GM12878 (cell line): Measurements from ENCODE around the gene MCC.

Experiments
- CREB1 ChIP-seq: IDR thresholded peaks from 2 replicates; pipeline ENCODE4 v1.6.1; 2012; ENCODE audit warnings: low read depth, mild to moderate bottlenecking, inconsistent platforms
- CTCF ChIP-seq, 3 experiments: IDR thresholded peaks in 2 of 3; conservative IDR thresholded peaks in 1 of 3; 2 replicates each; pipeline ENCODE4 v1.5.1; 2011; ENCODE audit warnings: low read depth in 3 of 3, low read length in 3 of 3, mild to moderate bottlenecking in 3 of 3, control low read depth in 2 of 3, moderate library complexity in 2 of 3, inconsistent platforms in 1 of 3, mixed read lengths in 1 of 3; ENCODE audit not compliant: control insufficient read depth in 2 of 3, insufficient read depth in 1 of 3; ENCODE audit errors: extremely low read depth in 1 of 3
- KDM1A ChIP-seq: fragments of 200-600 bp; sonication (generic); IDR thresholded peaks from 2 replicates; pipeline ENCODE4 v1.6.1; 2016; ENCODE audit warnings: borderline replicate concordance
- MEF2A ChIP-seq: IDR thresholded peaks from 2 replicates; pipeline ENCODE4 v1.6.1; 2011; ENCODE audit warnings: low read depth, mild to moderate bottlenecking, low read length, moderate library complexity; ENCODE audit not compliant: insufficient read depth
- NBN ChIP-seq: fragments of 450-650 bp; IDR thresholded peaks from 2 replicates; pipeline ENCODE4 v1.6.1; 2016
- POLR2A ChIP-seq: IDR thresholded peaks from 2 replicates; pipeline ENCODE4 v1.6.1; 2011; ENCODE audit warnings: low read depth, mild to moderate bottlenecking, low read length
- POLR2AphosphoS5 ChIP-seq: IDR thresholded peaks from 2 replicates; pipeline ENCODE4 v1.6.1; 2011; ENCODE audit warnings: mild to moderate bottlenecking, low read length, inconsistent platforms
- SREBF2 ChIP-seq: IDR thresholded peaks from 2 replicates; pipeline ENCODE4 v1.6.1; 2012; ENCODE audit warnings: mild to moderate bottlenecking, low read length
- TF ChIP-seq, protein P1 (sequence below): IDR thresholded peaks from 2 replicates; pipeline ENCODE4 v1.6.1; 2012; ENCODE audit warnings: improper control_type of control experiment, low read depth, low read length; ENCODE audit not compliant: insufficient replicate concordance
- TF ChIP-seq, protein P2 (sequence below): IDR thresholded peaks from 2 replicates; pipeline ENCODE4 v1.6.1; 2012; ENCODE audit warnings: low read length, inconsistent platforms

DNA sequence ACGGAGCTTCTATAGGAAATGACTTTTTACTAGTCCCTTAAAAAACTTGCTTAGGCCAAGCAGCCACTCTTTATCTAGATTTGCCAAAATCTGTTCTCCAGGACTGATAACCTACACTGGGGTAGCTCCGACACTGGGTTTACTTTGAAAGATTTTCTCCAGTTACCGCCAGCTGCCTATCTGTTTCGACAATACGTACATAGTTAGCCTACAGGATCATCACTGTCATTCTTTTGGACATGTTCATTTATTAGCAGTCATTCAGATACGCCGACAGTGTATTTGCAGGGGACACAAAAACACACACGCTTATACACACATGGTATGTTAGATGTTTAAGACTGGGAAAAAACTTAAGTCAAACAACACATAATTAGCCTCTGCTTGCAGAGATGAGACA is 286.0 kb downstream of the MCC start:
- TF ChIP-seq CREB1 (no peak), CTCF (IDR thresholded peaks at IDR 0.05 in 2 of 3, conservative IDR thresholded peaks at IDR 0.05 in 1 of 3; ENCODE audit: control insufficient read depth in 2 of 3, extremely low read depth in 1 of 3, insufficient read depth in 1 of 3, low read depth in 3 of 3, low read length in 3 of 3) (no peak), POLR2A (no peak), NBN (no peak), MEF2A (no peak), POLR2AphosphoS5 (no peak), KDM1A (no peak), SREBF2 (no peak)
- TF ChIP-seq, protein P1, sequence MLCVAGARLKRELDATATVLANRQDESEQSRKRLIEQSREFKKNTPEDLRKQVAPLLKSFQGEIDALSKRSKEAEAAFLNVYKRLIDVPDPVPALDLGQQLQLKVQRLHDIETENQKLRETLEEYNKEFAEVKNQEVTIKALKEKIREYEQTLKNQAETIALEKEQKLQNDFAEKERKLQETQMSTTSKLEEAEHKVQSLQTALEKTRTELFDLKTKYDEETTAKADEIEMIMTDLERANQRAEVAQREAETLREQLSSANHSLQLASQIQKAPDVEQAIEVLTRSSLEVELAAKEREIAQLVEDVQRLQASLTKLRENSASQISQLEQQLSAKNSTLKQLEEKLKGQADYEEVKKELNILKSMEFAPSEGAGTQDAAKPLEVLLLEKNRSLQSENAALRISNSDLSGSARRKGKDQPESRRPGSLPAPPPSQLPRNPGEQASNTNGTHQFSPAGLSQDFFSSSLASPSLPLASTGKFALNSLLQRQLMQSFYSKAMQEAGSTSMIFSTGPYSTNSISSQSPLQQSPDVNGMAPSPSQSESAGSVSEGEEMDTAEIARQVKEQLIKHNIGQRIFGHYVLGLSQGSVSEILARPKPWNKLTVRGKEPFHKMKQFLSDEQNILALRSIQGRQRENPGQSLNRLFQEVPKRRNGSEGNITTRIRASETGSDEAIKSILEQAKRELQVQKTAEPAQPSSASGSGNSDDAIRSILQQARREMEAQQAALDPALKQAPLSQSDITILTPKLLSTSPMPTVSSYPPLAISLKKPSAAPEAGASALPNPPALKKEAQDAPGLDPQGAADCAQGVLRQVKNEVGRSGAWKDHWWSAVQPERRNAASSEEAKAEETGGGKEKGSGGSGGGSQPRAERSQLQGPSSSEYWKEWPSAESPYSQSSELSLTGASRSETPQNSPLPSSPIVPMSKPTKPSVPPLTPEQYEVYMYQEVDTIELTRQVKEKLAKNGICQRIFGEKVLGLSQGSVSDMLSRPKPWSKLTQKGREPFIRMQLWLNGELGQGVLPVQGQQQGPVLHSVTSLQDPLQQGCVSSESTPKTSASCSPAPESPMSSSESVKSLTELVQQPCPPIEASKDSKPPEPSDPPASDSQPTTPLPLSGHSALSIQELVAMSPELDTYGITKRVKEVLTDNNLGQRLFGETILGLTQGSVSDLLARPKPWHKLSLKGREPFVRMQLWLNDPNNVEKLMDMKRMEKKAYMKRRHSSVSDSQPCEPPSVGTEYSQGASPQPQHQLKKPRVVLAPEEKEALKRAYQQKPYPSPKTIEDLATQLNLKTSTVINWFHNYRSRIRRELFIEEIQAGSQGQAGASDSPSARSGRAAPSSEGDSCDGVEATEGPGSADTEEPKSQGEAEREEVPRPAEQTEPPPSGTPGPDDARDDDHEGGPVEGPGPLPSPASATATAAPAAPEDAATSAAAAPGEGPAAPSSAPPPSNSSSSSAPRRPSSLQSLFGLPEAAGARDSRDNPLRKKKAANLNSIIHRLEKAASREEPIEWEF, result no peak
- TF ChIP-seq, protein P2, sequence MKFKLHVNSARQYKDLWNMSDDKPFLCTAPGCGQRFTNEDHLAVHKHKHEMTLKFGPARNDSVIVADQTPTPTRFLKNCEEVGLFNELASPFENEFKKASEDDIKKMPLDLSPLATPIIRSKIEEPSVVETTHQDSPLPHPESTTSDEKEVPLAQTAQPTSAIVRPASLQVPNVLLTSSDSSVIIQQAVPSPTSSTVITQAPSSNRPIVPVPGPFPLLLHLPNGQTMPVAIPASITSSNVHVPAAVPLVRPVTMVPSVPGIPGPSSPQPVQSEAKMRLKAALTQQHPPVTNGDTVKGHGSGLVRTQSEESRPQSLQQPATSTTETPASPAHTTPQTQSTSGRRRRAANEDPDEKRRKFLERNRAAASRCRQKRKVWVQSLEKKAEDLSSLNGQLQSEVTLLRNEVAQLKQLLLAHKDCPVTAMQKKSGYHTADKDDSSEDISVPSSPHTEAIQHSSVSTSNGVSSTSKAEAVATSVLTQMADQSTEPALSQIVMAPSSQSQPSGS, result no peak
